Amygdala (tissue), 56 donors: ENCODE results near the gene TFEB.

Experiments
- DNase-seq, 56 donors: peaks; one replicate each; lab custom pipeline; 2025; lab: John Stamatoyannopoulos, UW

The TFEB gene

GRCh38 chr6:41663568-41663967, 71.8 kb downstream of the TFEB start:
- DNase-seq, result no peak

- DNase-seq, result no peak
Observed at GRCh38 chr6:41659935-41660334, 75.5 kb downstream of the TFEB start.

- no peak for DNase-seq
Observed at GRCh38 chr6:41658636-41659035, 76.8 kb downstream of the TFEB start.

GRCh38 chr6:41657131-41658094, 78.0 kb downstream of the TFEB start:
- no peak for DNase-seq

GRCh38 chr6:41656002-41656691, 79.3 kb downstream of the TFEB start:
- DNase-seq, result no peak

GRCh38 chr6:41655646-41656001, 79.8 kb downstream of the TFEB start:
- no peak for DNase-seq

GRCh38 chr6:41655176-41655575, 80.2 kb downstream of the TFEB start:
- no peak for DNase-seq

- no peak for DNase-seq
Observed at GRCh38 chr6:41654698-41655151, 80.7 kb downstream of the TFEB start.

- DNase-seq, result no peak
Observed at GRCh38 chr6:41654151-41654697, 81.2 kb downstream of the TFEB start.

- DNase-seq, result no peak
Observed at GRCh38 chr6:41653691-41654090, 81.7 kb downstream of the TFEB start.

GRCh38 chr6:41652866-41653652, 82.3 kb downstream of the TFEB start:
- no peak for DNase-seq

GRCh38 chr6:41651962-41652657, 83.3 kb downstream of the TFEB start:
- no peak for DNase-seq

GRCh38 chr6:41651246-41651961, 84.0 kb downstream of the TFEB start:
- no peak for DNase-seq

GRCh38 chr6:41650120-41650519, 85.3 kb downstream of the TFEB start:
- no peak for DNase-seq

GRCh38 chr6:41649596-41649995, 85.8 kb downstream of the TFEB start:
- DNase-seq, result no peak

GRCh38 chr6:41648921-41649320, 86.5 kb downstream of the TFEB start:
- no peak for DNase-seq

- no peak for DNase-seq
Observed at GRCh38 chr6:41648070-41648585, 87.3 kb downstream of the TFEB start.

- no peak for DNase-seq
Observed at GRCh38 chr6:41647061-41647511, 88.3 kb downstream of the TFEB start.
